ENCODE data around the gene DNM3.

DNM3 gene

GRCh38 chr1:172238965-172239364 is 397.7 kb downstream of the DNM3 start:
- ATAC-seq: no peak
- no peak for TF ChIP-seq PATZ1 (CRISPR knock-in tag; IDR thresholded peaks at IDR 0.05; ENCODE audit: borderline replicate concordance)
- no peak for TF ChIP-seq ZNF70 (CRISPR knock-in tag; IDR thresholded peaks at IDR 0.05)
- no peak for TF ChIP-seq CSDC2 (CRISPR knock-in tag; IDR thresholded peaks at IDR 0.05)
- TF ChIP-seq ZFP30 (CRISPR knock-in tag; IDR thresholded peaks at IDR 0.05): no peak
- TF ChIP-seq ESRRG (CRISPR knock-in tag; IDR thresholded peaks at IDR 0.05): no peak
- no peak for TF ChIP-seq RARB (CRISPR knock-in tag; IDR thresholded peaks at IDR 0.05)

- TF ChIP-seq ESRRG (CRISPR knock-in tag; IDR thresholded peaks at IDR 0.05): no peak
- no peak for TF ChIP-seq ZFP3 (CRISPR knock-in tag; IDR thresholded peaks at IDR 0.05)
- peak; percentile 32 for ATAC-seq
These were observed 398.6 kb downstream of the DNM3 start for GRCh38 chr1:172239901-172240300.

DNA sequence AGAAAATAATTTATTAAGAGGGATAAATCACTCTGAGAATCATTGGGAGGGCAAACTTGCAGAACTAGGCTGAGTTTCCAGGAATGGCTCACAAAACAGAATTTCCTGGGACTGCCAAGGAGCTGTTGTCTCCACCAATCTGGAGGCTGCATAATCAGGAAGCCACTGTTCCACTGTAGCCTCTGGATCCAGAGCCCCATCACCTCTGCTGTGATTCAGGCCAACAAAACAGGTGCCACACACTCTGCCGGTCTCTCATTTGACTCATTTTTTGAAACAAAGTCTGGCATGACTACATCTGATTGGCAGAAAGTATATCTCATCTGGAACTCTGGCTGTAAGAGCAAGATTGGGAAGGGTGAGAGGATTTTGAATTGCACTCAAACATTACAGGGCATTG is 400.2 kb downstream of the DNM3 start:
- ATAC-seq: no peak
- TF ChIP-seq OSR1 (CRISPR knock-in tag; IDR thresholded peaks at IDR 0.05): no peak
- no peak for TF ChIP-seq ZNF70 (CRISPR knock-in tag; IDR thresholded peaks at IDR 0.05)
- no peak for TF ChIP-seq ZFP3 (CRISPR knock-in tag; IDR thresholded peaks at IDR 0.05)
- no peak for TF ChIP-seq ESRRG (CRISPR knock-in tag; IDR thresholded peaks at IDR 0.05)
- TF ChIP-seq, protein P1, sequence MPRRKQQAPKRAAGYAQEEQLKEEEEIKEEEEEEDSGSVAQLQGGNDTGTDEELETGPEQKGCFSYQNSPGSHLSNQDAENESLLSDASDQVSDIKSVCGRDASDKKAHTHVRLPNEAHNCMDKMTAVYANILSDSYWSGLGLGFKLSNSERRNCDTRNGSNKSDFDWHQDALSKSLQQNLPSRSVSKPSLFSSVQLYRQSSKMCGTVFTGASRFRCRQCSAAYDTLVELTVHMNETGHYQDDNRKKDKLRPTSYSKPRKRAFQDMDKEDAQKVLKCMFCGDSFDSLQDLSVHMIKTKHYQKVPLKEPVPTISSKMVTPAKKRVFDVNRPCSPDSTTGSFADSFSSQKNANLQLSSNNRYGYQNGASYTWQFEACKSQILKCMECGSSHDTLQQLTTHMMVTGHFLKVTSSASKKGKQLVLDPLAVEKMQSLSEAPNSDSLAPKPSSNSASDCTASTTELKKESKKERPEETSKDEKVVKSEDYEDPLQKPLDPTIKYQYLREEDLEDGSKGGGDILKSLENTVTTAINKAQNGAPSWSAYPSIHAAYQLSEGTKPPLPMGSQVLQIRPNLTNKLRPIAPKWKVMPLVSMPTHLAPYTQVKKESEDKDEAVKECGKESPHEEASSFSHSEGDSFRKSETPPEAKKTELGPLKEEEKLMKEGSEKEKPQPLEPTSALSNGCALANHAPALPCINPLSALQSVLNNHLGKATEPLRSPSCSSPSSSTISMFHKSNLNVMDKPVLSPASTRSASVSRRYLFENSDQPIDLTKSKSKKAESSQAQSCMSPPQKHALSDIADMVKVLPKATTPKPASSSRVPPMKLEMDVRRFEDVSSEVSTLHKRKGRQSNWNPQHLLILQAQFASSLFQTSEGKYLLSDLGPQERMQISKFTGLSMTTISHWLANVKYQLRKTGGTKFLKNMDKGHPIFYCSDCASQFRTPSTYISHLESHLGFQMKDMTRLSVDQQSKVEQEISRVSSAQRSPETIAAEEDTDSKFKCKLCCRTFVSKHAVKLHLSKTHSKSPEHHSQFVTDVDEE (CRISPR knock-in tag; IDR thresholded peaks at IDR 0.05): no peak
- TF ChIP-seq SNAI2 (CRISPR knock-in tag; IDR thresholded peaks at IDR 0.05): no peak

DNA sequence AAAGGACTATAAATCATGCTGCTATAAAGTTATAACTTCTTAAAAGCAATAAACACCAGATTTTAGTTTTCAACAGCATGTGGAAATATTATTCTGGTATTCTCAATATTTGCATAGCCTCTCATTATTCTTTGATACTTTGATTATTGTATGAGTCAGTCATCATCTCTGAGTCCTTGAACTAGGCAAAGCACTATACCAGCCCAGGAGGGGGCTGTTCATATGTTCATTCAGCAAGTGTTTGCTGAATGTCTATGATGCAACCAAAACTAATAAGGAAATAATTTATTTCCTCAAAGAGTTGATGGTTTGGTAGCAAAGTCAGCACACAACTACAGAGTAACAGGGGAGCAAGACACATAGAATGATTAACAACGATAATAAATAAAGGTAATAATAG is 403.6 kb downstream of the DNM3 start:
- TF ChIP-seq PPARA (CRISPR knock-in tag; IDR thresholded peaks at IDR 0.05; ENCODE audit: borderline replicate concordance): no peak
- TF ChIP-seq BACH2 (CRISPR knock-in tag; IDR thresholded peaks at IDR 0.05; ENCODE audit: borderline replicate concordance): no peak
- no peak for TF ChIP-seq TOX (CRISPR knock-in tag; IDR thresholded peaks at IDR 0.05; ENCODE audit: borderline replicate concordance)
- TF ChIP-seq CSDC2 (CRISPR knock-in tag; IDR thresholded peaks at IDR 0.05): no peak
- TF ChIP-seq, protein P2, sequence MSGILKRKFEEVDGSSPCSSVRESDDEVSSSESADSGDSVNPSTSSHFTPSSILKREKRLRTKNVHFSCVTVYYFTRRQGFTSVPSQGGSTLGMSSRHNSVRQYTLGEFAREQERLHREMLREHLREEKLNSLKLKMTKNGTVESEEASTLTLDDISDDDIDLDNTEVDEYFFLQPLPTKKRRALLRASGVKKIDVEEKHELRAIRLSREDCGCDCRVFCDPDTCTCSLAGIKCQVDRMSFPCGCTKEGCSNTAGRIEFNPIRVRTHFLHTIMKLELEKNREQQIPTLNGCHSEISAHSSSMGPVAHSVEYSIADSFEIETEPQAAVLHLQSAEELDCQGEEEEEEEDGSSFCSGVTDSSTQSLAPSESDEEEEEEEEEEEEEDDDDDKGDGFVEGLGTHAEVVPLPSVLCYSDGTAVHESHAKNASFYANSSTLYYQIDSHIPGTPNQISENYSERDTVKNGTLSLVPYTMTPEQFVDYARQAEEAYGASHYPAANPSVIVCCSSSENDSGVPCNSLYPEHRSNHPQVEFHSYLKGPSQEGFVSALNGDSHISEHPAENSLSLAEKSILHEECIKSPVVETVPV (CRISPR knock-in tag; IDR thresholded peaks at IDR 0.05): no peak
- no peak for TF ChIP-seq ZNF70 (CRISPR knock-in tag; IDR thresholded peaks at IDR 0.05)
- no peak for TF ChIP-seq GLIS3 (CRISPR knock-in tag; IDR thresholded peaks at IDR 0.05)
- no peak for TF ChIP-seq PATZ1 (CRISPR knock-in tag; IDR thresholded peaks at IDR 0.05; ENCODE audit: borderline replicate concordance)
- TF ChIP-seq ZFP30 (CRISPR knock-in tag; IDR thresholded peaks at IDR 0.05): no peak
- TF ChIP-seq ZNF8 (CRISPR knock-in tag; IDR thresholded peaks at IDR 0.05): no peak
- TF ChIP-seq ZC3H10 (CRISPR knock-in tag; IDR thresholded peaks at IDR 0.05): no peak
- no peak for TF ChIP-seq CREB5 (CRISPR knock-in tag; IDR thresholded peaks at IDR 0.05; ENCODE audit: low read depth)
- TF ChIP-seq ARNTL (CRISPR knock-in tag; IDR thresholded peaks at IDR 0.05; ENCODE audit: borderline replicate concordance, low read depth): no peak
- TF ChIP-seq POU6F1 (CRISPR knock-in tag; IDR thresholded peaks at IDR 0.05; ENCODE audit: borderline replicate concordance, low read depth): no peak
- no peak for TF ChIP-seq ESRRG (CRISPR knock-in tag; IDR thresholded peaks at IDR 0.05)
- no peak for TF ChIP-seq ZFP3 (CRISPR knock-in tag; IDR thresholded peaks at IDR 0.05)
- no peak for TF ChIP-seq TCF4 (CRISPR knock-in tag; IDR thresholded peaks at IDR 0.05; ENCODE audit: borderline replicate concordance)
- no peak for TF ChIP-seq OSR1 (CRISPR knock-in tag; IDR thresholded peaks at IDR 0.05)
- no peak for TF ChIP-seq ISL1 (CRISPR knock-in tag; IDR thresholded peaks at IDR 0.05)
- TF ChIP-seq RARB (CRISPR knock-in tag; IDR thresholded peaks at IDR 0.05): no peak
- ATAC-seq: no peak

Data from SK-N-SH treated with all-trans-retinoic acid at 6 μM for 48 hours (cell line).